Activated CD8-positive, alpha-beta memory T cell treated with anti-CD3 and anti-CD28 coated beads, Interleukin-2, amount 50 U/mL, for 4 hours (primary cell): ENCODE measurements around the gene WFS1.

Source experiments
- DNase-seq: peaks from one replicate; pipeline ENCODE4 v3.0.0-alpha.2; 2020

Gene WFS1, protein sequence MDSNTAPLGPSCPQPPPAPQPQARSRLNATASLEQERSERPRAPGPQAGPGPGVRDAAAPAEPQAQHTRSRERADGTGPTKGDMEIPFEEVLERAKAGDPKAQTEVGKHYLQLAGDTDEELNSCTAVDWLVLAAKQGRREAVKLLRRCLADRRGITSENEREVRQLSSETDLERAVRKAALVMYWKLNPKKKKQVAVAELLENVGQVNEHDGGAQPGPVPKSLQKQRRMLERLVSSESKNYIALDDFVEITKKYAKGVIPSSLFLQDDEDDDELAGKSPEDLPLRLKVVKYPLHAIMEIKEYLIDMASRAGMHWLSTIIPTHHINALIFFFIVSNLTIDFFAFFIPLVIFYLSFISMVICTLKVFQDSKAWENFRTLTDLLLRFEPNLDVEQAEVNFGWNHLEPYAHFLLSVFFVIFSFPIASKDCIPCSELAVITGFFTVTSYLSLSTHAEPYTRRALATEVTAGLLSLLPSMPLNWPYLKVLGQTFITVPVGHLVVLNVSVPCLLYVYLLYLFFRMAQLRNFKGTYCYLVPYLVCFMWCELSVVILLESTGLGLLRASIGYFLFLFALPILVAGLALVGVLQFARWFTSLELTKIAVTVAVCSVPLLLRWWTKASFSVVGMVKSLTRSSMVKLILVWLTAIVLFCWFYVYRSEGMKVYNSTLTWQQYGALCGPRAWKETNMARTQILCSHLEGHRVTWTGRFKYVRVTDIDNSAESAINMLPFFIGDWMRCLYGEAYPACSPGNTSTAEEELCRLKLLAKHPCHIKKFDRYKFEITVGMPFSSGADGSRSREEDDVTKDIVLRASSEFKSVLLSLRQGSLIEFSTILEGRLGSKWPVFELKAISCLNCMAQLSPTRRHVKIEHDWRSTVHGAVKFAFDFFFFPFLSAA

DNA sequence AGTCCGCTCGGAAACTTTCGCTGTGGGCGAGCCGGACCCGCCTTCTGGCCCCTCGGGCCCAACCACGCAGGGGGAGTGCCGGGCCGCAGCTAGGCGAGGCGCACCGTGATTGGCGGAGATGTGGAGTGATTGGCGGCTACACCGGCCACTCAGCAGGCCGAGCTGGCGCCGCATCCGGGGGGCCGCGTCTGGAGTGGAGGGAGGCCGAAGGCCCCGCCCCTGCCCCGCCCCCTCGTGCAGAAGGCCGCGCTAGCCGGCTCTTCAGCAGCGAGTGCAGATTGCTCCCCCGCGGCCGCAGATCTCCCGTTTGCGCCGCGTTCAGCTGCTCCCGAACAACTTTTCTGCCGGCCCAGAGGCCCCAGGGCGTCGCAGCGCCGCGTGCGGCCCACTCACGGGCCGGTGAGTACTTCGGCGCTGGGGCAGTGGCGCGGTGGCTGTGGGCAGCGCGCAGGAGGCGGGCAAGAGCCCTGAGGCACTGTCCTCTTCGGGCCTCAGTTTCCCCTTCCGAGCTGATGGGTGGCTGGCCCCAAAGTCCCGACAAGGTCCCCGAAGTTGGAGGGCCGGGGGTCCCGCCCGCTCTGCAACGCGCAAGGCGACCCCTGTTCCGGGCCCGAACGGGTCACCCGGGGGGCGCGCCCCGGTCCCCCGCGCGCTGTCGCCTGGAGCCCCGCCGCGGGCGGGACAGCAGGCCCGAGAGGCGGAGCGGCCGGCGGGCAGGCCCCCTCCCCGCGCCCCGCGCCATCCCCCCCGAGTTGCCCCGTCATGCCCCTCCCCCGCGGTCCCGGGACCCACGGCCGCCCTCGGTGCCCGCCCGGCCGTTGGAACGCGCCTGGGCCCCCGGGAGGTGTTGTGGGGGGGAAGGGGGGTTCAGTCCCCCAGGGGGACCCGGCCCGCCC lies at the start of gene WFS1:
Gene WFS1 (plus strand): TSS at position 235 of the 896 bp plus-strand sequence. CDS start 7,606 bp downstream, outside the sequence.
- DNase-seq = peak; percentile 97

GRCh38 chr4:6221301-6221850 lies 48.3 kb upstream of the WFS1 start:
- no peak for DNase-seq

DNA sequence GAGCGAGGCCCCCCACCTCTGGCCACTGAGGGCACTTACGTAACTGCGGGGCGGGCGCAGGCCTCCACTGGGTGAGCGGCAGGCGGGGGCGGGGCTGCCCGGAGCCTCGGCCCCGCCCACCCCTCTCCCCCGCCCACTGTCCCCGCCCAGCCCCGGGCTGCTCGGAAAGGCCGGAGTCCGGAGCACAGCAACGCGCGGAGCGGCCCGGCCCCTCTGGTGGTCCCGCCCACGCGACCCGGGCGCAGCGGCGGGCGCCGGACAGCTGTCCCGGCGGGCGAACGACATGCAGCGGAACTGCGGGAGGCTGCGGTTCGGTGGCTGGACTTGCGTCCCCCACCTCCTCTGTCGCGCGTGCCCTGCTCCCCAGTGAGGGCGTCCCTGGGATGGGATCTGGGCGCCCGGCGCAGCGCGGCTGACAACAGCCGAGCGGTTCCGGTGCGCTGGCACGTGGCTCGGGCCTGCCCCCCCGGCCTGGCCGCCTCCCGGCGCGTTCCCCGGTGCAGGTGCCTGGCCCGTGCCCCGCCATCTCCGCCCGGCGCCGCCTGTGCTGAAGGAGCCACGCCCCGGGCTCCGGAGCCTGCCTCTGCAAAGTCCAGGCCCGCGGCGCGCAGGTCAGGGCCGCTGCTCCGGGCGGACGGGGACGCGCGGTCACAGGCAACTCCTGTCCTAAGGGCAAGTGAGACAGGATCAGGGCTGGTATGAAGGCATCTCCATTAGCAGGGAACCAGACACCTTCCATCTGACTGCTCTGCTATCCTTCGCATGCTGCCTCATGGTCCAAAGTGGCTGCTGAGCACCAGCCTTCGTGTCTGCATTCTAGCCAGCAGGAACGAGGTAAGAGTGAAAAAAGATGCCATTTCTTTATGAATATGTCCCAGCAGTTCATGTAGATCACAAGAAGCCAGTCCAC lies 47.5 kb upstream of the WFS1 start:
- DNase-seq = peak; percentile 28

DNA sequence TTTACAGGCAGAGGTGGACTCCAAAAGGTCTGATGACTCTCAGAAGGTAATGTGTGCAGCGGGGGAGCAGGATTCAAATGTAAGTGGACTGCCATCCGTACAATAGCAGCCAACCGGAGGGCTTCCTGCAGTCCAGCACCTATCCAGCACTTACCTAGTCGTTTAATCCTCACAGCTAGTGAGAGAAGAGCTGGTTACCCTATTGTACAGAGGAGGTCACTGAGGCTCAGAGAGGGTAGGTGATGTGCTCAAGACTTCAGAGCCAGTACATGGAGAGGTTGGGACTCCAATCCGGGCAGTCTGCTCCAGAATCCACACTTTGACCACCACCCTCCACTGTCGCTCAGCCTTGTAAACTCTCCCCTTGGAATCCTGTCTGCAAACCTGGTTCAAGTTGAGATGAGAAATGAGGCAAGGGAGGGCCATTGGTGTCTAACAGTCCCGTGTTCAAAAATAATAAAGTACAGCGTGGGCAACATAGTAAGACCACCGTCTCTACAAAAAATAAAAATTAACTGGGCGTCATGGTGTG lies 46.8 kb upstream of the WFS1 start:
- DNase-seq = no peak

GRCh38 chr4:6224735-6225134 lies 44.9 kb upstream of the WFS1 start:
- DNase-seq = no peak

GRCh38 chr4:6225469-6225868 lies 44.2 kb upstream of the WFS1 start:
- DNase-seq = no peak

- no peak for DNase-seq
These were observed 43.1 kb upstream of the WFS1 start for GRCh38 chr4:6226506-6226905.

GRCh38 chr4:6227412-6228157 lies 42.1 kb upstream of the WFS1 start:
- no peak for DNase-seq

GRCh38 chr4:6228158-6229067 lies 41.2 kb upstream of the WFS1 start:
- DNase-seq = no peak

GRCh38 chr4:6229095-6229494 lies 40.6 kb upstream of the WFS1 start:
- DNase-seq = no peak

GRCh38 chr4:6229671-6230501 lies 39.8 kb upstream of the WFS1 start:
- DNase-seq = no peak

DNA sequence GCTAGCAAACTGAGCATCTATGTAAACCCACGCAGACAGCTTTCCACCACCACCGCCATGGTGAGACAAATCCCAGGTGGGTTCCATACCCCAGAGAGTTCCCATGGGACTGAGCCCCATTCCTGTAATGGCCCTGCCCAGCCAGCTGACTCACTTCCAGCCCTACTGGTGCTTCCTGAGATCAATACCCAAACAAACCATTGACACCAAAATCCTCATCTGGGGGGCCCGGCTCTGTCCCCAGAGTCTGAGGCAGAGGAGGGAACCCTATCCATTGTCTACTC lies 39.2 kb upstream of the WFS1 start:
- no peak for DNase-seq

DNA sequence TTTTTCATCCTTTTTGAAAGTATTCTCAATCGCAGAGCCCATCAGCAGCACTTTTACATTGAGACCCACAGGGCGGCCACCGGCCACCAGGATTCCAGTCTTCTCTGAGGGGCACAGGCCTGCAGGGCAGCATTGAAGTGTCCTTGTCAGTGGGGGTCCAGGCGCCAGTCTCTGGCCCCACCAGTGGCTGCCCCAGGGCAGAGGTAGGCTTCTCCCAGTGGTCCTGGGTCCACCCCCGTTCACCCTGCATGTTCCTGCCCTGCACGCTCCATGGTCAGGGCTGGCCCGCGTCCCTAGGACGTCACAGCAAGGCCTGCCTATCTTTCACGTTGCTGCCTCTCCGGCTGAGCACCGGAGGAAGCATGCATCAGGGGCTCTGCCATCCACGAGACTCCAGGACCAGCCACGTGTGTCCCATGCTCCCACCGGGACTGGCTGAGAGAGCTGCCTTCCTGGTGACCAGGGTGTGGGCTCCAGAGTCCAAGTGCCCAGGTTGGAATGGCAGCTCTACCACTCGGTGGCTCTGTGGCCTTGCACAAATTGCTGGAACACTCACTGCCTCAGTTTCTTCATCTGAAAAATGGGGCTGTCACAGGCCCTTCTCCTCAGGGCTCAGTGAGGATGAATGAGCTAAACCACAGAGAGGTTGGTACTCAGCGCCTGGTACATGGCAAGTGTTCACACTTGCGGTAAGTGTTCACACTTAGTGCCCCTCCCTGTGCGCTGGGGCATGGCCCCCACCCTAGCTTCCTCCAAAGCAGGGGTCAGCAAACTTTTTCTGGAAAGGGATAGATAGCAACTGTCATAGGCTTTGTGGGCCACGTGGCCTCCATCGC lies 38.6 kb upstream of the WFS1 start:
- no peak for DNase-seq

GRCh38 chr4:6231663-6232165 lies 37.9 kb upstream of the WFS1 start:
- no peak for DNase-seq

DNA sequence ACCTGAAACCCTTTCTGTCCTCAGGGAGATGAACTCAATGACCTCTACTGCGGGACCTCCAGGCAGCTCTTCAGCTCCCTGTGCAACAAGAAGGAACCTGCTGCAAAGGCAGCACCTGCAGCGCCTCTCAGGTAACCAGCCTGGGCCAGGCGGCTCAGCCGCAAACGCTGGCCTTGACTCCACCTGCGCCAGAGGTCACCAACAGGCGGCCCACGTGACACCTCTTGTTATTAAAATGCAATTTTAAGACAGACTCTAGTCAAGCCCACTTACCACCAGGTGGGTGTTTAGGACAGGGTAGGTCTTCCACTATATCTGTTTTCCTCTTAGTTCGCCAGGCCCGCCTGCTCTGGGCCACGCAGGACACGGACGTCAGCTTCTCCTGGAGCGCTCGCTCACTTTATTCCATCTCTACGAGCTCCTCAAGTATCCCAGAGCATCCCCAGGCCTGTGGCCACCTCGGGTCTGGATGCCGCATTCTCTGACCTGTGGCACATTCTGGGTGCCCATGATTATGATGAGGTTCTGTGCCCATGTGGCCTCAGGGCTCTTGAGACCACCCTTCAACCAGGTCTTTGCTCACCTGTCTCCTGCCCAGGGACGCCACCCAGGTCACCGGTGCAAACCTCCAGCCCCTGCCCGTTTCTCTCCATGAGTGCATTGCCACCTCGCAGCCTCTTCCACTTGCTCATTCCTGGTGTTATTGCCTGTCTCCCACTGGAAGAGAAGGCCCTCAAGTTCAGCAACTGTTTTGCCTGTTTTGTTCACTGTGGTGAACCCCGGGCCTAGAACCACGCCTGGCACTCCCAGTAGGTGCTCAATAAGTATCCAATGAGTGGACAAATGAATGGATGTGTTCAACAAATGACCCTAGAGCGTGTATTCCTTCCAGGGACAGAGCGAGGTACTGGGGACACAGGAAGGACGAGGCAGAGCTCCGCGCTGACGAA lies 36.5 kb upstream of the WFS1 start:
- DNase-seq = no peak

- no peak for DNase-seq
These were observed 35.7 kb upstream of the WFS1 start for GRCh38 chr4:6233929-6234328.
